ENCODE results near the gene SULT1C4.
"Not testable (repeated sequence)": the region's sequence is repeated elsewhere in the genome, so short reads cannot be mapped to it uniquely, and the experiment has no call there.

The SULT1C4 gene

GRCh38 chr2:108414256-108414876, 36.6 kb downstream of the SULT1C4 start:
- DNase-seq = no peak

GRCh38 chr2:108414945-108415344, 37.2 kb downstream of the SULT1C4 start:
- DNase-seq = no peak

- no peak for DNase-seq
These were observed 39.5 kb downstream of the SULT1C4 start for GRCh38 chr2:108417254-108417653.

GRCh38 chr2:108418416-108418815, 40.7 kb downstream of the SULT1C4 start:
- no peak for DNase-seq

GRCh38 chr2:108423067-108423466, 45.3 kb downstream of the SULT1C4 start:
- no peak for DNase-seq

GRCh38 chr2:108423502-108424251, 45.9 kb downstream of the SULT1C4 start:
- no peak for DNase-seq

GRCh38 chr2:108428286-108429009, 50.7 kb downstream of the SULT1C4 start:
- DNase-seq = no peak

GRCh38 chr2:108435578-108435977, 57.8 kb downstream of the SULT1C4 start:
- DNase-seq = not testable (repeated sequence)

- no peak for DNase-seq
These were observed 59.2 kb downstream of the SULT1C4 start for GRCh38 chr2:108436976-108437375.

Measured in activated CD4-positive, alpha-beta T cell treated with anti-CD3 and anti-CD28 coated beads for 1 hour (primary cell).